ENCODE data around the gene CPEB4.

CPEB4 gene

GRCh38 chr5:173858670-173859407 is 29.3 kb upstream of the CPEB4 start:
- no peak for DNase-seq (ENCODE audit: low spot score)

GRCh38 chr5:173859408-173860159 is 28.6 kb upstream of the CPEB4 start:
- no peak for DNase-seq (ENCODE audit: low spot score)

GRCh38 chr5:173862047-173862477 is 26.1 kb upstream of the CPEB4 start:
- no peak for DNase-seq (ENCODE audit: low spot score)

GRCh38 chr5:173863359-173863758 is 24.8 kb upstream of the CPEB4 start:
- DNase-seq (ENCODE audit: low spot score), result no peak

GRCh38 chr5:173864126-173865050 is 23.8 kb upstream of the CPEB4 start:
- DNase-seq (ENCODE audit: low spot score), result no peak

GRCh38 chr5:173866243-173866857 is 21.8 kb upstream of the CPEB4 start:
- no peak for DNase-seq (ENCODE audit: low spot score)

GRCh38 chr5:173866858-173867679 is 21.1 kb upstream of the CPEB4 start:
- no peak for DNase-seq (ENCODE audit: low spot score)

GRCh38 chr5:173868096-173868880 is 19.9 kb upstream of the CPEB4 start:
- DNase-seq (ENCODE audit: low spot score), result no peak

- peak; percentile 45 for DNase-seq (ENCODE audit: low spot score)
These were observed 18.8 kb upstream of the CPEB4 start for GRCh38 chr5:173869316-173869715.

GRCh38 chr5:173872957-173873305 is 15.2 kb upstream of the CPEB4 start:
- no peak for DNase-seq (ENCODE audit: low spot score)

- DNase-seq (ENCODE audit: low spot score), result no peak
These were observed 14.7 kb upstream of the CPEB4 start for GRCh38 chr5:173873306-173873922.

GRCh38 chr5:173875189-173875588 is 13.0 kb upstream of the CPEB4 start:
- no peak for DNase-seq (ENCODE audit: low spot score)

GRCh38 chr5:173878224-173878967 is 9.8 kb upstream of the CPEB4 start:
- no peak for DNase-seq (ENCODE audit: low spot score)

GRCh38 chr5:173880306-173880985 is 7.7 kb upstream of the CPEB4 start:
- DNase-seq (ENCODE audit: low spot score), result no peak

GRCh38 chr5:173881811-173882575 is 6.2 kb upstream of the CPEB4 start:
- DNase-seq (ENCODE audit: low spot score), result no peak

GRCh38 chr5:173882632-173883031 is 5.5 kb upstream of the CPEB4 start:
- DNase-seq (ENCODE audit: low spot score), result no peak

GRCh38 chr5:173883347-173883924 is 4.7 kb upstream of the CPEB4 start:
- no peak for DNase-seq (ENCODE audit: low spot score)
